Measurements from ENCODE around the gene FAM83D. TPM values are rescaled to one million over a fixed set of nuclear protein-coding genes. Genes with fewer than 3 reads are reported as not detected.

The FAM83D gene
- polyA plus RNA-seq, 1 donor, result 7.8 TPM

DNA sequence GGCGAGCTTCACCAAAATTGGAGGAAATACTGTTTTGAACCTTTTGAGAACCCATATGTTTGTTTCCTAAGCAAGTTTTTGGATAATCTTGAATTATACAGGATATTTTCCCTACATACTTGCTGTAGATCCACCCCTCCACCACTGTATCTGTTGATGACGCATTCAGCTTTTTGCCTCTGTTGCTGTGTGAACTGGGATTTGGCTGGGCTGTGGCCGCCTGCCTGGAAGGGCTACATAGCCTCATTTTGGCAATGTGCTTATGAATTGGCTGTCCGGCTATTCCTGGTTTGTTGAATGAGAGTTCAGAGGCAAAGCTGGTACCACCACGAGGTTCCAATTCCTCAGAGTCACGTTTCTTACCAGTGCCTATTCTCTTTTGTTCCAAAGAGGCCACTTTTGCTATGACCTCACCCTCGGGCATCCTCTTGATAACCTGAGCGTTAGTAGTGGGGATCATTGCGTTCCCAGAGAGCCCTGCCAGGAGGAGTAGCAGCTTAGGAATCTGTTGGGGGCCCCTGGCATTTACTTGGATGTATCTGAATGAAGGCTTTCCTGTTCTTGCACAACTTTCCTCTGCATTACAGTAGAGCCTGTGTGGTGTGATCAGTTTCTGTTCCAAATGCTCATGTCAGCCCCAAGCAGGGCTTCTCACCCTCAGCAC, 6.4 kb downstream of the FAM83D start:
- no peak overlapping the region for H3K27ac ChIP-seq (ENCODE audit: low read length)
- H3K4me3 ChIP-seq (ENCODE audit: low read length), result no peak overlapping the region
- no peak for DNase-seq
- H3K9me3 ChIP-seq (ENCODE audit: control insufficient read depth, low read depth, low read length), result no peaks in the 10 kb centered on the region
- no peaks in the 10 kb centered on the region for H3K27me3 ChIP-seq (ENCODE audit: control insufficient read depth, insufficient read depth, low read length)
- 100% methylated on average over 1 of the region's 9 CpGs for WGBS (ENCODE audit: insufficient coverage, low lambda C conversion rate)
- no peaks in the 10 kb centered on the region for H3K36me3 ChIP-seq (ENCODE audit: control insufficient read depth, insufficient read depth, low read length)
- peaks cover 3% of the 10 kb centered on the region for H3K4me1 ChIP-seq (ENCODE audit: control insufficient read depth, insufficient read depth, low read length)

DNA sequence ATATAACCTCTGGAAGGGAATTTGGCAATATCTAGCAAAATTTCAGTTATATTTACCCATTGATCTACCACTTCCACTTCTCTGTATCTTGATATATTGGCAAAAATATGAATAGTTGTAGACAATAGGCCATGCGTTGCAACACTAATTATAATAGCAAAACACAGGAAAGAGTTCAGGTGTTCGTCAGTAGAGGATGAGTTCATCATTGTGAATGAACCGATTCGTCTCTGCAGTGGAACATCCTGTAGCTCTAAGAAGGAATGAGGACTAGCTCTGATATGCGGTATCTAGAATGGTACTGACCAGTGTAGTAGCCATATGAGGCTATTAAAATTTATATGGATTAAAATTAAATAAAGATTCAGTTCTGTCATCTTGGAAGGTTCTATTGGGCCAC, 8.3 kb downstream of the FAM83D start:
- no peak overlapping the region for H3K27ac ChIP-seq (ENCODE audit: low read length)
- H3K4me3 ChIP-seq (ENCODE audit: low read length), result no peak overlapping the region
- no peak for DNase-seq
- no peaks in the 10 kb centered on the region for H3K4me1 ChIP-seq (ENCODE audit: control insufficient read depth, insufficient read depth, low read length)
- H3K9me3 ChIP-seq (ENCODE audit: control insufficient read depth, low read depth, low read length), result no peaks in the 10 kb centered on the region
- H3K36me3 ChIP-seq (ENCODE audit: control insufficient read depth, insufficient read depth, low read length), result no peaks in the 10 kb centered on the region
- H3K27me3 ChIP-seq (ENCODE audit: control insufficient read depth, insufficient read depth, low read length), result no peaks in the 10 kb centered on the region
- no CpG with 5 or more reads among the region's 5 CpGs for WGBS (ENCODE audit: insufficient coverage, low lambda C conversion rate)

DNA sequence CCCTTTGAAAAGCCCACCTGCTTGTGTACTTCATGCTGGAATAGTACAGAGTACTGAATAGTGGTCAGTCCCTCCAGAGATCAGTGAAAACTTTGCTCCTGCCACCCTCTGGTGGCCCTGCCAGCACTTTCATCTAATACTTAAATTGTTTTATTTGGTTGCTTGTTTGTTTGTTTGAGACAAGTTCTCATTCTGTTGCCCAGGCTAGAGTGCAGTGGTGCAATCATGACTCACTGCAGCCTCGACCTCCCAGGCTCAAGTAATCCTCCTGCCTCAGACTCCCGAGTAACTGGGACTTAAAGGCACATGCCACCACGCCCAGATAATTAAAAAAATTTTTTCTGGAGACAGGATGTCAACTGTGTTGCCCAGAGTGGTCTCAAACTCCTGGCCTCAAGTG, 9.1 kb downstream of the FAM83D start:
- no CpG with 5 or more reads among the region's 3 CpGs for WGBS (ENCODE audit: insufficient coverage, low lambda C conversion rate)
- Histone ChIP-seq H3K4me1 (ENCODE audit: control insufficient read depth, insufficient read depth, low read length) (no peaks in the 10 kb centered on the region), H3K4me3 (ENCODE audit: low read length) (no peak overlapping the region), H3K9me3 (ENCODE audit: control insufficient read depth, low read depth, low read length) (no peaks in the 10 kb centered on the region), H3K27me3 (ENCODE audit: control insufficient read depth, insufficient read depth, low read length) (no peaks in the 10 kb centered on the region), H3K36me3 (ENCODE audit: control insufficient read depth, insufficient read depth, low read length) (no peaks in the 10 kb centered on the region), H3K27ac (ENCODE audit: low read length) (no peak overlapping the region)
- DNase-seq, result no peak

DNA sequence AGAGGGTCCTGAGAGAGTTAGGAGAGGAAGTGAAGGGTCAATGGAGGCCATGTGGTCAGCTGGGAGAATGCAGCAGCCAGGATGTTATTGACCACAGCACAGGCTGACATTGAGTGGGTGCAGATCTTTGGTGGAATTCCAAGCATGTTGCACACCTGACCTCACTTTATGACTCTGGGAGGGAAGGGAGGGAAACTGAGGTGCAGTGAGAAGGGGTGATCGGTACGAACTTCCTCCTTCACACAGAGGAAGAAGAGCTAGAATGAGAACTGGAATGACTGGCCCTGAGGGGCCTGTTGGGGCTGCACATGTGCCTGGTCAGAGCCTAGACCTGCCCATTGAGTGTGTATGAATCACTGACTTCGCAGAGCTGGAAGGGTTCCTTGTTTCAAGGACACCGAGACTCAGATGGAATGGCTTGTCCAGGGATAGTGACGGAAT, 9.8 kb downstream of the FAM83D start:
- Histone ChIP-seq H3K4me1 (ENCODE audit: control insufficient read depth, insufficient read depth, low read length) (peaks cover 2% of the 10 kb centered on the region), H3K27me3 (ENCODE audit: control insufficient read depth, insufficient read depth, low read length) (no peaks in the 10 kb centered on the region), H3K4me3 (ENCODE audit: low read length) (no peak overlapping the region), H3K36me3 (ENCODE audit: control insufficient read depth, insufficient read depth, low read length) (no peaks in the 10 kb centered on the region), H3K27ac (ENCODE audit: low read length) (no peak overlapping the region), H3K9me3 (ENCODE audit: control insufficient read depth, low read depth, low read length) (no peaks in the 10 kb centered on the region)
- no peak for DNase-seq
- no CpG with 5 or more reads among the region's 5 CpGs for WGBS (ENCODE audit: insufficient coverage, low lambda C conversion rate)

DNA sequence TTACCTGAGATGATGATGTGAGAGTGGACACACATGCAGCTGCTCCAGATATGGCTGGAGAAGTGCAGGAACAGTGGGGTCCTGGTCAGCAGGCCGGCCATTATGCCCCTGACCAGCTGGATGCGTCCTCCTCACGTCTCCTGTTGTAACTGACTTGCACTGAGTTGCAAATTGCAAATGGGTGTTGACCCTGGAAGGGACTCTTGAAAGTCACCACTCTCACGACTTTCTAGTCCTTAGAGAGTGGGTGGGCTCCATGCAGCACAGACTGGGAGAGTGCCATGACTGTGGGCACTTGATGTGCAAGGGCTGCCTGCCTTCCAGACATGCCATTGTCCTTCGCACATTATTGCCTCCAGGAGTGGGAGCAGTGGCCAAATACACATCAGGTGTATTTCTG, 10.8 kb downstream of the FAM83D start:
- Histone ChIP-seq H3K27ac (ENCODE audit: low read length) (no peak overlapping the region), H3K4me3 (ENCODE audit: low read length) (no peak overlapping the region), H3K9me3 (ENCODE audit: control insufficient read depth, low read depth, low read length) (no peaks in the 10 kb centered on the region), H3K4me1 (ENCODE audit: control insufficient read depth, insufficient read depth, low read length) (peaks cover 13% of the 10 kb centered on the region), H3K36me3 (ENCODE audit: control insufficient read depth, insufficient read depth, low read length) (no peaks in the 10 kb centered on the region), H3K27me3 (ENCODE audit: control insufficient read depth, insufficient read depth, low read length) (no peaks in the 10 kb centered on the region)
- no CpG with 5 or more reads among the region's 5 CpGs for WGBS (ENCODE audit: insufficient coverage, low lambda C conversion rate)
- DNase-seq, result no peak

DNA sequence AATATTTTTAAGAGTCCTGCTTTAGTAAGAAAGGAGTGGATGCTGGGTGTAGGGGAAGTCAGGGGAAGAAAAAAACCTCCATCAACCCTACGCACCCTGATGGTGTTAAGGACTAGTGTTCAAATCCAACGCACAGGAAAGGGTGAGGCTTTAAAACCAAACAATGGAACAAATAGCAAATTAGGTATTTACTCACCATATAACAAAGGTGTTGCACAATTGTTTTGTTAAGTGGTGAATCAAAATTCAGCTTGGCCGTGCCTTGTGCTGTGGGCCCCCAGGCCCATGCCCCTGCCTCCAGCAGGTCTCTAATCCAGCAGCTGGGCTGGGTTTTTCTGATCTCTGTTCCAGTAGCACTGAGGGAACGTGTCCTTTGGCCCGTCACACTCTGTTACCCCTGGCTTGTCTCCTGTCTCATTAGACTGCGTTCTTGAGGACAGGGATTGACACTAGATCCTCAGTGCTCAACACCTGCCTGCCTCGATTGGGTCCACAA, 11.8 kb downstream of the FAM83D start:
- Histone ChIP-seq H3K36me3 (ENCODE audit: control insufficient read depth, insufficient read depth, low read length) (no peaks in the 10 kb centered on the region), H3K4me1 (ENCODE audit: control insufficient read depth, insufficient read depth, low read length) (peaks cover 13% of the 10 kb centered on the region), H3K27ac (ENCODE audit: low read length) (no peak overlapping the region), H3K4me3 (ENCODE audit: low read length) (no peak overlapping the region), H3K27me3 (ENCODE audit: control insufficient read depth, insufficient read depth, low read length) (no peaks in the 10 kb centered on the region), H3K9me3 (ENCODE audit: control insufficient read depth, low read depth, low read length) (no peaks in the 10 kb centered on the region)
- DNase-seq, result no peak
- WGBS (ENCODE audit: insufficient coverage, low lambda C conversion rate), result no CpG with 5 or more reads among the region's 7 CpGs

DNA sequence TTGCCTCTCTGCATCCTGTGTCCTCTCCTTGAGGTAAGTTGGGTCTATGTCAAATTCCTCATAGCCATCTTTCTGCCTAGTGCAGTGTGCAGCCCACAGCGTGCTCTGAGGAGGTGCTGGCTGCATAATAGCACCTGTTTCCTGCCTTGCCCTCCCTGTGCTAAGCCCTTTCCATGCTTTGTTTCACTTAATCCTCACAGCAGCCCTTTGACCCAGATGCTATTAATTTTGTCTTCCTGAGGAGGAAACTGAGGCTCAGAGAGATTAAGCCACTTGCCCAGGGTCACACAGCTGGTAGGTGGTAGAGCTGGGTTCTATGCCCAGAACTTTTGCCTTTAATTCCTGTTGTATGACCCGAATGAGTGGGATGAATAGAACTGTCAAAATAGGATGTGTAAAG, 13.5 kb downstream of the FAM83D start:
- Histone ChIP-seq H3K4me1 (ENCODE audit: control insufficient read depth, insufficient read depth, low read length) (peaks cover 13% of the 10 kb centered on the region), H3K4me3 (ENCODE audit: low read length) (no peak overlapping the region), H3K9me3 (ENCODE audit: control insufficient read depth, low read depth, low read length) (no peaks in the 10 kb centered on the region), H3K27me3 (ENCODE audit: control insufficient read depth, insufficient read depth, low read length) (no peaks in the 10 kb centered on the region), H3K27ac (ENCODE audit: low read length) (no peak overlapping the region), H3K36me3 (ENCODE audit: control insufficient read depth, insufficient read depth, low read length) (peaks cover 5% of the 10 kb centered on the region)
- whole genome bisulfite sequencing (ENCODE audit: insufficient coverage, low lambda C conversion rate), result no CpG with 5 or more reads among the region's 2 CpGs
- DNase-seq, result no peak

DNA sequence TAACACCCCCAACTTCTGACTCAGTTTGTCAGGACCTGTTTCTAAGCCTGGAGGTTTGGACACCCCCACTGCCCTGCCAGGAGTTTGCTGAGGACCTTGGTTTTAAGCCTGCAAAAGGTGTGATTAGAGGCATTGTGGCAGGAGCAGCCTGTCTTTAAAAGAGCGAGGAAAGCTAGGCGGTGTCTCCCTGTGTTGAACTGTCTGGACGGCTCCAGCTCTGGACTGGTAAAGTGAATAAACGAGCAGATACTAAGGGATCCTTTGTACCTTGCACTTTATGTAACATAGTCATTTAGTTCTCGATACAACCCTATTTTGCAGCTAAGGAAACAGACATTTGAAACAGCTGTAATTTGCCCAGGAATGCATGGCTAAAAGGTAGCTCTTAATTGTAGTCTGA, 14.4 kb downstream of the FAM83D start:
- DNase-seq, result peak in 1 of 2 donors; percentile 29
- no CpG with 5 or more reads among the region's 5 CpGs for WGBS (ENCODE audit: insufficient coverage, low lambda C conversion rate)
- no peak overlapping the region for H3K4me3 ChIP-seq (ENCODE audit: low read length)
- H3K4me1 ChIP-seq (ENCODE audit: control insufficient read depth, insufficient read depth, low read length), result peaks cover 13% of the 10 kb centered on the region
- no peaks in the 10 kb centered on the region for H3K9me3 ChIP-seq (ENCODE audit: control insufficient read depth, low read depth, low read length)
- H3K27me3 ChIP-seq (ENCODE audit: control insufficient read depth, insufficient read depth, low read length), result no peaks in the 10 kb centered on the region
- H3K27ac ChIP-seq (ENCODE audit: low read length), result peak overlapping the region; percentile 48
- peaks cover 5% of the 10 kb centered on the region for H3K36me3 ChIP-seq (ENCODE audit: control insufficient read depth, insufficient read depth, low read length)

DNA sequence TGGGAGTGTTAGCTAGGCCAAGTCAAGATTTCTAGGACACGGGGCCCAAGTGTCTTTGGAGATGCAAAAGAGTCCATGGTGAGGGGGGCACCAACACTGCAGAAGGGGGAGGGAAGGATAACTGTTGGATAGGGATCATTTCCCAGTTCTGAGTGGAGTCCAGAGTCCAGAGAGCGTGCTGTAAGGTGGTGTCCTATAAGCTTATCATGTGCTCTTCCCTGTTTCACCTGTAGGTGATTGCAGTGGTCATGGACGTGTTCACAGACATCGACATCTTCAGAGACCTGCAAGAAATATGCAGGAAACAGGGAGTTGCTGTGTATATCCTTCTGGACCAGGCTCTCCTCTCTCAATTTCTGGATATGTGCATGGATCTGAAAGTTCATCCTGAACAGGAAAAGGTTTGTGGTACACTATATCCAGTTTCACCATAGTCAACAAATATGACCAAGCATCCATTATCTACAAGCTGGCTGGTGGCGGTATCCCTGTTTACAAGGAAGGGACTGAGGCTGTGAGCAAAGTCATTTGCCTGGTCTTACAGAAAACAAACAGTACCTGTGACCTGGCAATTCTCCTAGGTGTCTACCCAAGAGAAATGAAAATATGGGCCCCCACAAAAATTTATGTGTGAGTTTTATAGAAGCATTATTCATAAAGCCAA, 15.6 kb downstream of the FAM83D start:
- no peak overlapping the region for H3K4me3 ChIP-seq (ENCODE audit: low read length)
- H3K9me3 ChIP-seq (ENCODE audit: control insufficient read depth, low read depth, low read length), result no peaks in the 10 kb centered on the region
- no peaks in the 10 kb centered on the region for H3K27me3 ChIP-seq (ENCODE audit: control insufficient read depth, insufficient read depth, low read length)
- peaks cover 13% of the 10 kb centered on the region for H3K4me1 ChIP-seq (ENCODE audit: control insufficient read depth, insufficient read depth, low read length)
- H3K27ac ChIP-seq (ENCODE audit: low read length), result peak overlapping the region; percentile 40
- DNase-seq, result peak; percentile 57 to 75
- no CpG with 5 or more reads among the region's 5 CpGs for WGBS (ENCODE audit: insufficient coverage, low lambda C conversion rate)
- peaks cover 5% of the 10 kb centered on the region for H3K36me3 ChIP-seq (ENCODE audit: control insufficient read depth, insufficient read depth, low read length)

DNA sequence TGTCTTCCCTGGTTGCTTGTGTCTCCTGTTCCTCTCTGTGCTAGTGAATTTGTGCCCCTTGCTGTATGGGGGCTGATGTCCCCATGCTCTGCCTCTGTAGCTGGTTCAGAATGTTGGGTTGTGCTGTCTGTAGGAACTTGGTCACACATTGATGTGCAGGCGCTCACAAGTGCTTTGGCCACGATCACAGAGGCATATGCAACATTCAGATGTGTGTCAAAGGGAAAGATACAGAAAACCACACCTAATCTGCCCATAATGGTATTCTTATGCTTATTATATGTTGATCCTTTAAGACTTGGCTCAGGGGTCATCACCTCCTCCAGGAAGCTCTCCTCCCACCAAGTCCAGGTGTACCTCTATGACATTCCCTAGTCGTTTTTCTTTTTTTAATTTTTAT, 18.8 kb downstream of the FAM83D start:
- peaks cover 11% of the 10 kb centered on the region for H3K36me3 ChIP-seq (ENCODE audit: control insufficient read depth, insufficient read depth, low read length)
- no peaks in the 10 kb centered on the region for H3K9me3 ChIP-seq (ENCODE audit: control insufficient read depth, low read depth, low read length)
- H3K27ac ChIP-seq (ENCODE audit: low read length), result no peak overlapping the region
- peaks cover 13% of the 10 kb centered on the region for H3K4me1 ChIP-seq (ENCODE audit: control insufficient read depth, insufficient read depth, low read length)
- H3K4me3 ChIP-seq (ENCODE audit: low read length), result no peak overlapping the region
- no CpG with 5 or more reads among the region's 3 CpGs for WGBS (ENCODE audit: insufficient coverage, low lambda C conversion rate)
- no peak for DNase-seq
- H3K27me3 ChIP-seq (ENCODE audit: control insufficient read depth, insufficient read depth, low read length), result no peaks in the 10 kb centered on the region

DNA sequence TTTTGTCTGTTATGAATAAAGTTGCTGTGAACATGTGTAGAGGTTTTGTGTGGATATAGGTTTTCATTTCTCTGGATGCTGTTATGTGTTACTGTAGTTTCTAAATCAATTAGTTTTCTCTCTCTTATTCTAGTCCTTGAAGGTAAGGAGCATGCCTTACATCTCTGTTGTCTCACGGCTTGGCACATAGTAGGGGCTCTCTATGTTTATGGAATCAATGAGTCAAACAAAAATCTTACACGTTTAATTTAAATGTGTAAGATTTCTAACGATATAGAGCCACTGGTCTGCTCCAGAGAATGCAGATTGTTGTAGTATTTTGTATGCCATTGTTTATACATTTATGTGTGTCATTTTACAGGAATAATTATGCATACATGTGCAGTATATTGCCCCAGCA, 20.6 kb downstream of the FAM83D start:
- Histone ChIP-seq H3K27me3 (ENCODE audit: control insufficient read depth, insufficient read depth, low read length) (no peaks in the 10 kb centered on the region), H3K4me1 (ENCODE audit: control insufficient read depth, insufficient read depth, low read length) (peaks cover 2% of the 10 kb centered on the region), H3K9me3 (ENCODE audit: control insufficient read depth, low read depth, low read length) (no peaks in the 10 kb centered on the region), H3K4me3 (ENCODE audit: low read length) (no peak overlapping the region), H3K36me3 (ENCODE audit: control insufficient read depth, insufficient read depth, low read length) (peaks cover 15% of the 10 kb centered on the region), H3K27ac (ENCODE audit: low read length) (no peak overlapping the region)
- DNase-seq, result no peak
- no CpG with 5 or more reads among the region's 3 CpGs for WGBS (ENCODE audit: insufficient coverage, low lambda C conversion rate)
